SK-N-SH (cell line): ENCODE data around the gene PLCB1. TPM values are rescaled to one million over a fixed set of nuclear protein-coding genes. Genes with fewer than 3 reads are reported as not detected.

Experiments used
- CTCF ChIA-PET: fragments of 300-600, 350-600 bp; formaldehyde crosslinking; extraction: SDS; loops from one replicate; lab custom pipeline; 2021; lab: Yijun Ruan, JAX
- POLR2A ChIA-PET: fragments of 350-600 bp; sonication (Branson Sonifier 250); formaldehyde crosslinking; extraction: SDS; loops from one replicate; lab custom pipeline; 2020; ENCODE audit warnings: antibody characterized with exemption, inconsistent platforms; lab: Yijun Ruan, JAX
- DNase-seq: peaks from one replicate; pipeline ENCODE4 v3.0.0; 2012
- H2AFZ ChIP-seq: fragments of 200-600 bp; sonication (generic); 2 replicates; pipeline ENCODE4 v1.8.1; 2016; ENCODE audit warnings: antibody characterized with exemption, mild to moderate bottlenecking, low read depth
- H3F3A ChIP-seq: fragments of 200-600 bp; sonication (generic); replicated peaks from 2 replicates; pipeline ENCODE3; 2016; ENCODE audit warnings: antibody characterized with exemption, mild to moderate bottlenecking; ENCODE audit not compliant: insufficient read depth
- H3K27ac ChIP-seq, 2 experiments: fragments of 200-500 bp in 1 of 2; fragments of 200-600 bp in 1 of 2; sonication (Bioruptor generic) in 1 of 2; sonication (generic), shearing (Covaris generic) in 1 of 2; 2 replicates each; pipeline versions ENCODE4 v1.5.1 to v1.6.1; 2014 to 2016; ENCODE audit warnings: low read depth in 2 of 2, inconsistent platforms in 1 of 2, low read length in 1 of 2, mild to moderate bottlenecking in 1 of 2, mixed read lengths in 1 of 2
- H3K27me3 ChIP-seq: fragments of 200-600 bp; sonication (generic), shearing (Covaris generic); 2 replicates; pipeline ENCODE4 v1.6.1; 2016; ENCODE audit warnings: mixed run types; ENCODE audit not compliant: insufficient read depth
- H3K36me3 ChIP-seq, 2 experiments: fragments of 200-500 bp in 1 of 2; fragments of 200-600 bp in 1 of 2; sonication (Bioruptor generic) in 1 of 2; sonication (generic) in 1 of 2; replicated peaks in 1 of 2; 2 replicates each; pipeline versions ENCODE3 to v1.5.1; 2014 to 2016; ENCODE audit warnings: low read length in 1 of 2, mild to moderate bottlenecking in 1 of 2; ENCODE audit not compliant: insufficient read depth in 2 of 2, control insufficient read depth in 1 of 2
- H3K4me1 ChIP-seq, 2 experiments: fragments of 200-500 bp in 1 of 2; fragments of 200-600 bp in 1 of 2; sonication (Bioruptor generic) in 1 of 2; sonication (generic), shearing (Covaris generic) in 1 of 2; 2 replicates each; pipeline versions ENCODE4 v1.5.1 to v1.6.1; 2014 to 2016; ENCODE audit warnings: low read depth in 1 of 2, low read length in 1 of 2, mixed run types in 1 of 2; ENCODE audit not compliant: insufficient read depth in 2 of 2, control insufficient read depth in 1 of 2
- H3K4me2 ChIP-seq: fragments of 200-600 bp; sonication (generic), shearing (Covaris generic); 2 replicates; pipeline ENCODE4 v1.6.1; 2017; ENCODE audit warnings: mixed run types
- H3K4me3 ChIP-seq, 2 experiments: fragments of 200-500 bp in 1 of 2; fragments of 200-600 bp in 1 of 2; sonication (Bioruptor generic) in 1 of 2; sonication (generic), shearing (Covaris generic) in 1 of 2; 2 replicates each; pipeline versions ENCODE4 v1.5.1 to v1.8.1; 2014 to 2016; ENCODE audit warnings: low read depth in 2 of 2, inconsistent platforms in 1 of 2, low read length in 1 of 2, mild to moderate bottlenecking in 1 of 2, mixed read lengths in 1 of 2, moderate library complexity in 1 of 2
- H3K79me2 ChIP-seq: fragments of 200-600 bp; sonication (generic); 2 replicates; pipeline ENCODE4 v1.8.1; 2017; ENCODE audit warnings: mild to moderate bottlenecking; ENCODE audit not compliant: insufficient read depth
- H3K9ac ChIP-seq: fragments of 200-600 bp; sonication (generic); 2 replicates; pipeline ENCODE4 v1.6.1; 2017; ENCODE audit warnings: mixed run types
- H3K9me2 ChIP-seq: fragments of 200-600 bp; sonication (generic); 2 replicates; pipeline ENCODE4 v1.6.1; 2017; ENCODE audit warnings: mixed run types
- H3K9me3 ChIP-seq: fragments of 200-600 bp; sonication (generic); 2 replicates; pipeline ENCODE4 v1.6.1; 2017; ENCODE audit warnings: mixed run types, mild to moderate bottlenecking, moderate library complexity
- H4K20me1 ChIP-seq: fragments of 200-600 bp; sonication (generic); 2 replicates; pipeline ENCODE4 v1.6.1; 2017; ENCODE audit warnings: mild to moderate bottlenecking, mixed run types; ENCODE audit not compliant: insufficient read depth
- CHD2 ChIP-seq: fragments of 150-350 bp; IDR thresholded peaks from 2 replicates; pipeline ENCODE4 v1.6.1; 2018; ENCODE audit warnings: low read length; ENCODE audit not compliant: partially characterized antibody
- EP300 ChIP-seq, 2 experiments: IDR thresholded peaks; 2 replicates each; pipeline versions ENCODE4 v1.4.0 to v1.6.1; 2012; ENCODE audit warnings: borderline replicate concordance in 1 of 2, low read depth in 1 of 2, low read length in 1 of 2
- FOSL2 ChIP-seq: IDR thresholded peaks from 2 replicates; pipeline ENCODE4 v1.4.0; 2012; ENCODE audit warnings: low read depth, mild to moderate bottlenecking, moderate library complexity, borderline replicate concordance
- FOXJ3 ChIP-seq: sonication (generic); formaldehyde crosslinking; IDR thresholded peaks from 2 replicates; pipeline ENCODE4 v1.5.1; 2020; ENCODE audit warnings: mild to moderate bottlenecking, missing genetic modification reagents
- FOXM1 ChIP-seq: IDR thresholded peaks from 2 replicates; pipeline ENCODE4 v1.4.0; 2012; ENCODE audit warnings: low read depth, mild to moderate bottlenecking
- IRF3 ChIP-seq: fragments of 150-350 bp; IDR thresholded peaks from 2 replicates; pipeline ENCODE4 v1.6.1; 2016; ENCODE audit warnings: mild to moderate bottlenecking, low read depth, low read length
- JUND ChIP-seq: IDR thresholded peaks from 2 replicates; pipeline ENCODE4 v1.4.0; 2012
- MAX ChIP-seq: IDR thresholded peaks from 2 replicates; pipeline ENCODE4 v1.4.0; 2012; ENCODE audit warnings: low read depth
- MEF2A ChIP-seq: IDR thresholded peaks from 2 replicates; pipeline ENCODE4 v1.4.0; 2012; ENCODE audit warnings: low read depth, borderline replicate concordance
- MXI1 ChIP-seq: IDR thresholded peaks from 2 replicates; pipeline ENCODE4 v1.6.1; 2012; ENCODE audit warnings: mild to moderate bottlenecking, low read depth, low read length, improper control_type of control experiment
- NFIC ChIP-seq: IDR thresholded peaks from 2 replicates; pipeline ENCODE4 v1.4.0; 2012; ENCODE audit warnings: borderline replicate concordance
- NRF1 ChIP-seq: IDR thresholded peaks from 2 replicates; pipeline ENCODE4 v1.6.1; 2012; ENCODE audit warnings: low read depth, mild to moderate bottlenecking, low read length
- PBX3 ChIP-seq: IDR thresholded peaks from 2 replicates; pipeline ENCODE4; 2012
- POLR2AphosphoS5 ChIP-seq: IDR thresholded peaks from 2 replicates; pipeline ENCODE4 v1.6.1; 2012; ENCODE audit warnings: low read depth, low read length
- SMC3 ChIP-seq: IDR thresholded peaks from 2 replicates; pipeline ENCODE4 v1.6.1; 2012; ENCODE audit warnings: low read depth, low read length, improper control_type of control experiment
- TCF12 ChIP-seq: IDR thresholded peaks from 2 replicates; pipeline ENCODE4 v1.4.0; 2012
- YY1 ChIP-seq: IDR thresholded peaks from 2 replicates; pipeline ENCODE4 v1.4.0; 2012; ENCODE audit warnings: low read depth, mild to moderate bottlenecking
- WGBS: methylation state at CpG from one replicate; pipeline ENCODE4 v1.1.6; 2017; ENCODE audit warnings: low lambda C conversion rate; 5-methylcytosine and 5-hydroxymethylcytosine counted together
- polyA plus RNA-seq, 3 experiments: library from polyadenylated mRNA; depleted of rRNA; stranded (reverse); fragments of >200 nt; gene quantifications; 2 replicates each; pipeline ENCODE4 v1.2.3, GENCODE V29; 2012

The PLCB1 gene
- polyA plus RNA-seq, 1 of the 3 experiments (the other 2 are of a cell fraction), result 10.5 TPM

- TF ChIP-seq MAX (peak; percentile 25; the same call in 1 of the 2 replicates), FOXJ3 (CRISPR knock-in tag) (no peak), IRF3 (no peak), MXI1 (no peak), FOXM1 (0 out of 2 replicates have a peak, but pooled peaks have one; percentile 43), NRF1 (no peak)
Observed at GRCh38 chr20:8756410-8756809, 624.3 kb downstream of the PLCB1 start (continued).

- no peak overlapping the region for H3K9ac ChIP-seq
- H3K4me2 ChIP-seq, result peak overlapping the region; percentile 67
- H3K36me3 ChIP-seq, result peaks cover 5 to 6% of the 10 kb centered on the region in 2 experiments
- H4K20me1 ChIP-seq, result no peaks in the 10 kb centered on the region
- no peaks in the 10 kb centered on the region for H3K9me2 ChIP-seq
- peak overlapping the region; percentile 20 to 96; a peak in 3 of 4 replicates for H3K27ac ChIP-seq
- TF ChIP-seq FOSL2, result peak; percentile 60; the same call in 1 of the 2 replicates
- TF ChIP-seq YY1, result no peak
- TF ChIP-seq NFIC, result peak; percentile 79
- no peak for TF ChIP-seq SMC3
- peak; percentile 39; the same call in 1 of the 2 replicates for TF ChIP-seq POLR2AphosphoS5
- peak; percentile 91 for TF ChIP-seq TCF12
- peak; percentile 84 for TF ChIP-seq PBX3
- peak in 1 of 2 experiments; percentile 69; a peak in 1 of 4 replicates for TF ChIP-seq EP300 (IDR thresholded peaks at IDR 0.05; ENCODE audit: borderline replicate concordance in 1 of 2, low read depth in 1 of 2, low read length in 1 of 2)
- TF ChIP-seq MAX, result 0 out of 2 replicates have a peak, but pooled peaks have one; percentile 36
- TF ChIP-seq FOXM1, result peak; percentile 43; the same call in 1 of the 2 replicates
- TF ChIP-seq CHD2, result no peak
- TF ChIP-seq MEF2A, result no peak; the same call in 1 of the 2 replicates
- peak; percentile 79 for TF ChIP-seq JUND
- no peaks in the 10 kb centered on the region for H3K79me2 ChIP-seq
- H3K4me3 ChIP-seq, result no peak overlapping the region
- no peak for DNase-seq
- no peak overlapping the region for H2AFZ ChIP-seq
- 55% methylated on average over 4 of the region's 4 CpGs for WGBS
- no peaks in the 10 kb centered on the region for H3K9me3 ChIP-seq
- H3F3A ChIP-seq, result peaks cover 16% of the 10 kb centered on the region
- ChIA-PET POLR2A (no interaction called here), CTCF (interaction anchor here (1.0 to 2.6 kb wide), 5 partner anchors 10 to 636 kb away, joined by 3 to 8 read pairs (median 5); no protein-coding TSS in a partner anchor)
- H3K27me3 ChIP-seq, result no peaks in the 10 kb centered on the region
- H3K4me1 ChIP-seq, result peaks cover 0 to 16% of the 10 kb centered on the region in 2 experiments
Observed at GRCh38 chr20:8757146-8757545, 625.1 kb downstream of the PLCB1 start.
